NCI-H2171 (cell line): ENCODE measurements around the gene CDK18.
"Not testable (repeated sequence)": the region's sequence is repeated elsewhere in the genome, so short reads cannot be mapped to it uniquely, and the experiment has no call there.

ENCODE experiments used
- DNase-seq: peaks from one replicate; lab custom pipeline; 2025; lab: John Stamatoyannopoulos, UW

The CDK18 gene

GRCh38 chr1:205481218-205481617 lies 23.3 kb upstream of the CDK18 start:
- DNase-seq: no peak

GRCh38 chr1:205481629-205482151 lies 22.8 kb upstream of the CDK18 start:
- peak; percentile 31 for DNase-seq

- not testable (repeated sequence) for DNase-seq
These were observed 21.9 kb upstream of the CDK18 start for GRCh38 chr1:205482587-205482986.

GRCh38 chr1:205483372-205483771 lies 21.1 kb upstream of the CDK18 start:
- DNase-seq: no peak

- DNase-seq: peak; percentile 89
These were observed 19.2 kb upstream of the CDK18 start for GRCh38 chr1:205484985-205485967.

GRCh38 chr1:205486258-205486657 lies 18.2 kb upstream of the CDK18 start:
- DNase-seq: no peak

- DNase-seq: no peak
These were observed 16.3 kb upstream of the CDK18 start for GRCh38 chr1:205488074-205488723.

GRCh38 chr1:205491794-205492193 lies 12.7 kb upstream of the CDK18 start:
- no peak for DNase-seq

GRCh38 chr1:205492201-205492667 lies 12.2 kb upstream of the CDK18 start:
- peak; percentile 97 for DNase-seq

GRCh38 chr1:205492774-205493173 lies 11.7 kb upstream of the CDK18 start:
- no peak for DNase-seq

- DNase-seq: no peak
These were observed 11.0 kb upstream of the CDK18 start for GRCh38 chr1:205493241-205494085.

GRCh38 chr1:205494115-205494514 lies 10.4 kb upstream of the CDK18 start:
- no peak for DNase-seq

GRCh38 chr1:205495237-205495823 lies 9.1 kb upstream of the CDK18 start:
- DNase-seq: peak; percentile 83

GRCh38 chr1:205496661-205497060 lies 7.8 kb upstream of the CDK18 start:
- DNase-seq: no peak

- DNase-seq: no peak
These were observed 7.1 kb upstream of the CDK18 start for GRCh38 chr1:205497351-205497750.

- no peak for DNase-seq
These were observed 4.7 kb upstream of the CDK18 start for GRCh38 chr1:205499789-205500188.

- DNase-seq: no peak
These were observed 3.9 kb upstream of the CDK18 start for GRCh38 chr1:205500240-205501233.

- no peak for DNase-seq
These were observed 2.2 kb upstream of the CDK18 start for GRCh38 chr1:205502111-205502810.

GRCh38 chr1:205502992-205503391 lies 1.5 kb upstream of the CDK18 start:
- DNase-seq: no peak
